CD14-positive monocyte (primary cell): ENCODE results near the gene EIF2B2. TPM values are rescaled to one million over a fixed set of nuclear protein-coding genes. Genes with fewer than 3 reads are reported as not detected.

Experiments used
- DNase-seq, 3 donors: peaks; one replicate each; pipeline ENCODE4 v3.0.0-alpha.2; 2011 to 2022
- H2AFZ ChIP-seq: 2 replicates; pipeline ENCODE4 v1.6.0; 2012; ENCODE audit warnings: mild to moderate bottlenecking, low read depth, low read length, inconsistent platforms; ENCODE audit not compliant: insufficient read depth, poor library complexity, severe bottlenecking
- H3K27ac ChIP-seq, 2 donors: 1 replicate in 1 of 2; 2 replicates in 1 of 2; pipeline ENCODE4 v1.5.1; 2012 to 2013; ENCODE audit warnings: low read length in 2 of 2, control low read depth in 1 of 2, inconsistent platforms in 1 of 2, low read depth in 1 of 2, mild to moderate bottlenecking in 1 of 2
- H3K27me3 ChIP-seq, 2 donors: one replicate each; pipeline versions ENCODE4 v1.6.0 to v1.6.1; 2011 to 2013; ENCODE audit warnings: low read length in 2 of 2; ENCODE audit not compliant: control insufficient read depth in 2 of 2, insufficient read depth in 2 of 2
- H3K36me3 ChIP-seq, 2 donors: replicated peaks in 1 of 2; 1 replicate in 1 of 2; 2 replicates in 1 of 2; pipeline versions ENCODE4 v1.5.1 to v1.6.1; 2012 to 2013; ENCODE audit warnings: low read length in 2 of 2, control low read depth in 1 of 2, inconsistent platforms in 1 of 2, mild to moderate bottlenecking in 1 of 2; ENCODE audit not compliant: insufficient read depth in 2 of 2, control insufficient read depth in 1 of 2
- H3K4me1 ChIP-seq, 2 donors: 1 replicate in 1 of 2; 2 replicates in 1 of 2; pipeline versions ENCODE4 v1.5.1 to v1.6.1; 2012 to 2013; ENCODE audit warnings: low read length in 2 of 2, control low read depth in 1 of 2, inconsistent platforms in 1 of 2, mild to moderate bottlenecking in 1 of 2, moderate library complexity in 1 of 2; ENCODE audit not compliant: insufficient read depth in 2 of 2, control insufficient read depth in 1 of 2
- H3K4me2 ChIP-seq: replicated peaks from 2 replicates; pipeline ENCODE3; 2012; ENCODE audit warnings: low read length, moderate library complexity, mild to moderate bottlenecking; ENCODE audit not compliant: poor library complexity, severe bottlenecking; ENCODE audit errors: extremely low read depth
- H3K4me3 ChIP-seq, 3 experiments: fragments of 200-600 bp in 1 of 3; sonication (generic) in 1 of 3; replicated peaks in 1 of 3; 1 replicate in 2 of 3; 2 replicates in 1 of 3; pipeline ENCODE4 v1.5.1; 2011 to 2013; ENCODE audit warnings: low read length in 3 of 3, mild to moderate bottlenecking in 3 of 3, control low read depth in 2 of 3, low read depth in 2 of 3, inconsistent platforms in 1 of 3, moderate library complexity in 1 of 3
- H3K79me2 ChIP-seq: 2 replicates; pipeline ENCODE4 v1.6.0; 2012; ENCODE audit warnings: mild to moderate bottlenecking, control low read depth, inconsistent platforms, low read length, moderate library complexity; ENCODE audit not compliant: insufficient read depth
- H3K9ac ChIP-seq: 2 replicates; pipeline ENCODE4 v1.6.0; 2017; ENCODE audit warnings: low read length, mild to moderate bottlenecking; ENCODE audit not compliant: insufficient read depth, poor library complexity, severe bottlenecking
- H3K9me3 ChIP-seq, 2 donors: replicated peaks in 1 of 2; 1 replicate in 1 of 2; 2 replicates in 1 of 2; pipeline versions ENCODE4 v1.5.1 to v1.6.1; 2012 to 2013; ENCODE audit warnings: low read length in 2 of 2, control low read depth in 1 of 2; ENCODE audit not compliant: control insufficient read depth in 1 of 2, insufficient read depth in 1 of 2
- H4K20me1 ChIP-seq: 2 replicates; pipeline ENCODE4 v1.6.0; 2012; ENCODE audit warnings: mild to moderate bottlenecking, low read length, control low read depth, moderate library complexity; ENCODE audit not compliant: insufficient read depth
- H3K27ac Mint-ChIP-seq, 7 donors: one replicate each; pipeline ENCODE4 v1.8.0; 2020; ENCODE audit warnings: mild to moderate bottlenecking in 7 of 7, mixed read lengths in 7 of 7, moderate library complexity in 6 of 7, inconsistent platforms in 2 of 7
- H3K27me3 Mint-ChIP-seq, 3 donors: one replicate each; pipeline ENCODE4 v1.8.0; 2021 to 2022; ENCODE audit warnings: low read depth in 3 of 3, mild to moderate bottlenecking in 3 of 3, mixed read lengths in 3 of 3, moderate library complexity in 3 of 3, inconsistent platforms in 1 of 3
- H3K36me3 Mint-ChIP-seq, 2 donors: one replicate each; pipeline ENCODE4 v1.8.0; 2020; ENCODE audit warnings: mixed read lengths in 2 of 2, inconsistent platforms in 1 of 2, mild to moderate bottlenecking in 1 of 2
- H3K4me1 Mint-ChIP-seq: one replicate; pipeline ENCODE4 v1.8.0; 2020; ENCODE audit warnings: mild to moderate bottlenecking, mixed read lengths
- H3K4me3 Mint-ChIP-seq, 2 donors: one replicate each; pipeline ENCODE4 v1.8.0; 2020; ENCODE audit warnings: mild to moderate bottlenecking in 2 of 2, mixed read lengths in 2 of 2, moderate library complexity in 1 of 2
- H3K9me3 Mint-ChIP-seq, 7 donors: one replicate each; pipeline ENCODE4 v1.8.0; 2020 to 2022; ENCODE audit warnings: mixed read lengths in 7 of 7, mild to moderate bottlenecking in 6 of 7, moderate library complexity in 6 of 7, inconsistent platforms in 2 of 7
- WGBS: methylation state at CpG from one replicate; pipeline ENCODE4 v1.1.5; 2013; ENCODE audit warnings: missing lambda C conversion rate; ENCODE audit not compliant: insufficient coverage; 5-methylcytosine and 5-hydroxymethylcytosine counted together
- intact Hi-C, 2 donors: fragments of 100-400 bp; cut with micrococcal nuclease; formaldehyde crosslinking; loops; one replicate each; pipeline versions ENCODE4 v1.15.0 to v1.15.1; 2023
- polyA plus RNA-seq, 3 donors: library from polyadenylated mRNA; depleted of rRNA in 1 of 3; unstranded in 2 of 3; stranded (reverse) in 1 of 3; fragments of 300-500 nt in 2 of 3; fragments of >200 nt in 1 of 3; fragmentation: Illumina TruSeq in 2 of 3; gene quantifications; 1 replicate in 2 of 3; 2 replicates in 1 of 3; pipeline ENCODE4 v1.2.3, GENCODE V29; 2012 to 2021
- TF ChIP-seq, protein P1 (sequence below): fragments of 200-600 bp; IDR thresholded peaks from one replicate; pipeline ENCODE4 v1.8.0; 2022; ENCODE audit warnings: antibody characterized with exemption, mild to moderate bottlenecking

The EIF2B2 gene
- polyA plus RNA-seq, 3 donors: 20.8 to 26.3 (median 23.9) TPM

DNA sequence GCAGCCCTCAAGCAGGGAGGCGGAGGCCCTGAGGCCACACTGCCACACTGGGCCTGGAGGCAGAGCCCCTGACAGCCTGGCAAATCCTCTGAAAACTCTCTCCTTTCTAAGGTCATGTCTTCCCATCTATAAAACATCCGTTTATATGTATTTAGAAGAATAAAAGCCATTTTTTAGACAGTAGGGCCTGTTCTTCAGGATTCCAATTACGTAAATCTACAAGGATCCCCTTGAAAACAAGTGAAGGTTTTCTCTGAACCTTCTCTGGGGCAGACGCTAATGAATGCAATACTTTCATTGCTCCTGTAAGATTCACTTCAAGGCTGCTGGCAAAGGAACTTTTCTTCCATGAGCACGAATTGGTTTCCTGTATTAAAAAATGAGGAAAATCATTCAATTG lies 12.8 kb downstream of the EIF2B2 start:
- H3K4me3 Mint-ChIP-seq: no peak overlapping the region
- H4K20me1 ChIP-seq: no peaks in the 10 kb centered on the region
- H3K4me1 ChIP-seq: no peaks in the 10 kb centered on the region
- intact Hi-C loops: no loop called here
- no peak overlapping the region for H3K9ac ChIP-seq
- peaks cover 75 to 79% of the 10 kb centered on the region in 2 donors for H3K36me3 Mint-ChIP-seq
- H3K4me3 ChIP-seq: no peak overlapping the region
- H2AFZ ChIP-seq: no peak overlapping the region
- no peaks in the 10 kb centered on the region for H3K9me3 Mint-ChIP-seq
- no peak overlapping the region for H3K4me2 ChIP-seq
- no peak for DNase-seq
- no peaks in the 10 kb centered on the region for H3K27me3 Mint-ChIP-seq
- no peaks in the 10 kb centered on the region for H3K9me3 ChIP-seq
- peaks cover 67 to 99% of the 10 kb centered on the region in 2 donors for H3K36me3 ChIP-seq
- H3K4me1 Mint-ChIP-seq: no peaks in the 10 kb centered on the region
- H3K79me2 ChIP-seq: no peaks in the 10 kb centered on the region
- TF ChIP-seq, protein P1, sequence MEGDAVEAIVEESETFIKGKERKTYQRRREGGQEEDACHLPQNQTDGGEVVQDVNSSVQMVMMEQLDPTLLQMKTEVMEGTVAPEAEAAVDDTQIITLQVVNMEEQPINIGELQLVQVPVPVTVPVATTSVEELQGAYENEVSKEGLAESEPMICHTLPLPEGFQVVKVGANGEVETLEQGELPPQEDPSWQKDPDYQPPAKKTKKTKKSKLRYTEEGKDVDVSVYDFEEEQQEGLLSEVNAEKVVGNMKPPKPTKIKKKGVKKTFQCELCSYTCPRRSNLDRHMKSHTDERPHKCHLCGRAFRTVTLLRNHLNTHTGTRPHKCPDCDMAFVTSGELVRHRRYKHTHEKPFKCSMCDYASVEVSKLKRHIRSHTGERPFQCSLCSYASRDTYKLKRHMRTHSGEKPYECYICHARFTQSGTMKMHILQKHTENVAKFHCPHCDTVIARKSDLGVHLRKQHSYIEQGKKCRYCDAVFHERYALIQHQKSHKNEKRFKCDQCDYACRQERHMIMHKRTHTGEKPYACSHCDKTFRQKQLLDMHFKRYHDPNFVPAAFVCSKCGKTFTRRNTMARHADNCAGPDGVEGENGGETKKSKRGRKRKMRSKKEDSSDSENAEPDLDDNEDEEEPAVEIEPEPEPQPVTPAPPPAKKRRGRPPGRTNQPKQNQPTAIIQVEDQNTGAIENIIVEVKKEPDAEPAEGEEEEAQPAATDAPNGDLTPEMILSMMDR: no peak
- no peaks in the 10 kb centered on the region for H3K27me3 ChIP-seq
- H3K27ac Mint-ChIP-seq: no peak overlapping the region
- no peak overlapping the region for H3K27ac ChIP-seq
- 100% methylated on average over 1 of the region's 5 CpGs for WGBS

DNA sequence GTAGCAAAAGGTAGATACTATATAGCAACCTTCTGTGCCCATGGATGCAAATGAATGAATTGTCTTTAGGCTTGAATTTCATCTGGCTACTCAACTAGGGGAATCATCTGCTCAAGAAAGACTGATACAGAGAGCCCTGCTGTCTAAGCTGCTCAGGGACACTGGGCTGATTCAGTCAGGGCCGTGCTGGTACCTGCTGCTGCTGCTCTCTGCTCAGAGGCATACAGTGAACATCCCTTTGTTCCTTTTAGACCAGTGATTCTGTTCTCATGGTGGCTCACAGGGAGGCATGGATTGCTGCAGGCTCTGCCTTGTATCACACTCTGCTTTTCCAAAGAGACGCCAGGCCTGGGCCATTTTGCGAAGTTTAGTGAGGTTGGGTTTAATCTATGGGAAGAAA lies 14.1 kb downstream of the EIF2B2 start:
- peaks cover 78 to 82% of the 10 kb centered on the region in 2 donors for H3K36me3 Mint-ChIP-seq
- H4K20me1 ChIP-seq: no peaks in the 10 kb centered on the region
- H3K9me3 Mint-ChIP-seq: no peaks in the 10 kb centered on the region
- no peak overlapping the region for H3K9ac ChIP-seq
- no peak overlapping the region for H2AFZ ChIP-seq
- DNase-seq: no peak
- H3K4me2 ChIP-seq: no peak overlapping the region
- intact Hi-C loops: no loop called here
- H3K36me3 ChIP-seq: peaks cover 67 to 98% of the 10 kb centered on the region in 2 donors
- TF ChIP-seq, protein P1: no peak
- H3K4me3 Mint-ChIP-seq: no peak overlapping the region
- no peak overlapping the region for H3K27ac ChIP-seq
- H3K27ac Mint-ChIP-seq: no peak overlapping the region
- H3K4me1 Mint-ChIP-seq: no peaks in the 10 kb centered on the region
- no peaks in the 10 kb centered on the region for H3K9me3 ChIP-seq
- no peaks in the 10 kb centered on the region for H3K79me2 ChIP-seq
- no peaks in the 10 kb centered on the region for H3K27me3 Mint-ChIP-seq
- H3K4me1 ChIP-seq: no peaks in the 10 kb centered on the region
- 93% methylated on average over 1 of the region's 3 CpGs for WGBS
- H3K27me3 ChIP-seq: no peaks in the 10 kb centered on the region
- no peak overlapping the region for H3K4me3 ChIP-seq
